Bone marrow (tissue), 2 donors: ENCODE results near the gene SPTBN1.

ENCODE experiments used
- DNase-seq, 2 donors: peaks; one replicate each; lab custom pipeline; 2025; lab: John Stamatoyannopoulos, UW

SPTBN1 gene

DNA sequence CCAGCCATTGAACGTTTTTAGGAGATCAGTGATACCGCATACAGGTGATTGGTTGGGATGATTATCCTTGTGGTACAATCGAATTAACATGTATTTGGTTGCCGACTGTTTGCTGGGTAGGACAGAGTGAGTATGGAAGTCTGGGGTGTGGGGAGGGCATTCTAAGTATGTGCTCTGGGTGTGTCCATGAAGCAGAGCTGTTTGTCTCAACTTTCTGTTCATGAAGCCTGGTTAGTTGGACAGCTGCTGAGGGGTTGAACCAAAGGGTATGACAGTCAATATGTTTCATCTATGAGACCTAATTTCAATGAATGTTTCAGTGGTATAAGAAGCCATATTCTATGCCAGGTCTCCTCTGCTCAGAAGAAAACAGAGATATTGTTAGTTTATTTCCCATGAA lies 21.9 kb upstream of the SPTBN1 start:
- no peak for DNase-seq

DNA sequence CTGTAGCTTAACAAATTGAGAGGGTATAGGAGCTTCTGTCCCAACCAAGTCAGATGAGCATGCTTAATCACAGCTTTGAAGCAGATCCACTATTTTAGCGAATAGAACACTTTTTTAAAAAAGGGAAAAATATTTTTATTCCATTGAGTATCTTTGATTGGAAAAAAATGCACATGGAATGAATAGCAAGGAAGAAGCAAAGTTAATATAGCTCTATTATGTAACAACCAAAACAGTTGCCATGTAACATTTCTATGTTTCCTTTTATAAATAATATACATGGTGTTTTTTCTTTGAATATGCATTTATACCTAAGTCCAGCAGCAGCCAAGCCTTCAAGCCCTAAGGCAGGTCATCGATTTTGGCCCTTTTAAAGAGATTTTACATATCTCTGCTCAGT lies 21.4 kb upstream of the SPTBN1 start:
- no peak for DNase-seq

DNA sequence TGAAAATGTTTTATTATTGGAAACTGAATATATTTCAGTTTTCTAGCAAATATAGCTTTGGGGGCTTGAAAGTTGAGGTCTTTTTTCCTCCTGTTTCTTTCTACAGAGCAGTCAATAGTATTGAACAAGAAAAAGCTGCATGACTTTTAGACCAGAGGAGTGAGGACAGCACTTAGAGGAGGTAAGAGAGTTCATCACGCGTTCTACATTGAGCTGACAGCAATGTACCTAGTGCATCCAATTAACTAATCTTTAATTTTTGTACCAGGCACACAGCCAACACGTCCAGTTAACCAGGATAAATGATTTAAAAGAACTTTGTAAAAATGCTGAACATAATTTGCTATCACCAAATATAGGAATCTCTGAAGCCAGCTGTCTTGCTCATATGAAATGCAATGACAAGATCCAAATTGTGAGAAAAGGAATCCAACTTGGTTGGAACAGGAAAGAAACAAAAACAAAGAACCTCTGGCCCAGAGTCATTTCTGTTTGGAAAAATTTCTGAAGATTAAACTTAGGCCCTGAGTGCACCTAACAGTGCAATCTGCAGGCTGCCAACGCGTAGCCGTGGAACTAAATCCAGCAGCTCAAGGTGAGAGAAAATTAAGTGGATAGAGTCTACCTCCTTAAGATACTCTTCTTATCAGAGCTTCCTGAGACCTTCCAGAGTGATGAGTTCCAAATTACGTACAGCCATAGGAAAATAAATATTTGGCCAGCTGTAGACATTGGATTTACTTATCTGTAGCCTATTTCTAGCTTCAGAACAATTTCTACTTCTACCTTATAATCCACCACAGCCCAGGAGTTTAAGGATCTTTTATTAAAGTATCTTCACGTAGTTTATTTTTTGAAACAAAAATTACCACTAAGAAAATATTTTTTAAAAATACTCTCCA lies 20.6 kb upstream of the SPTBN1 start:
- DNase-seq = no peak

DNA sequence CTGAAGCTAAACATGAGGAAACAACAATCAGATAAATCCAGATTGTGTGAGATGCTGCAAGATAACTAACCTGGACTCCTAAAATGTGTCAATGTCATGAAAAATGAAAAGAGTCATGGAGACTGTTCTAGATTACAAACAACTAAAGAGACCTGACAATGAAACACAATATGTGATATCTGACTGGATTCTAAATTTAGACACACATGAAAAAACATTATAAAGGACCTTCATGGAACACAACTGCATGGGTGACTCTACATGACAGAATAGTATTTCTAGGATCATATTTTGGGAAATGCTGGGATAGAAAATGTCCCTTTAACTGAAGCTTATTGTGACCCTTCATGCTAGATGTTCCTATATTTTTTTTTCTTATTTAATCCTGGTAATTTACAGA lies 18.5 kb upstream of the SPTBN1 start:
- no peak for DNase-seq

DNA sequence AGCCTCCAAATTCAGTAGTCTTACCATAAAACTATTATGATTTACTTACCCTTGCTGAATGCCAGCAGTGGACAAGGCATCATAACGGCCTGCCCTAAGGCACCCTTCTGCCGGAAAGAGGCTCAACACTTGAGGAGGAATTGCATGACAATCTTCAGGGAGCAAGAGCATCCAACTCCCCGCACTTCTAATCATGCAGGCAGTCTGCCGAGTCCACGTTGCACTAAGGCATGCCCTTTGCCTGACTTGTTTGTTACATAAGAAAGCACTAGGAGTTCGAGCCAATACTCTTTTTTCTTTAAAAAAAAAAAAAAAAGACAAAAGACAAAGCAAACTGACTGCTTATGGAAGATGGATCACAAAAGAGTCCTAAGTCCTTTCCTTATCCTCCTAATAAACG lies 17.9 kb upstream of the SPTBN1 start:
- no peak for DNase-seq

DNA sequence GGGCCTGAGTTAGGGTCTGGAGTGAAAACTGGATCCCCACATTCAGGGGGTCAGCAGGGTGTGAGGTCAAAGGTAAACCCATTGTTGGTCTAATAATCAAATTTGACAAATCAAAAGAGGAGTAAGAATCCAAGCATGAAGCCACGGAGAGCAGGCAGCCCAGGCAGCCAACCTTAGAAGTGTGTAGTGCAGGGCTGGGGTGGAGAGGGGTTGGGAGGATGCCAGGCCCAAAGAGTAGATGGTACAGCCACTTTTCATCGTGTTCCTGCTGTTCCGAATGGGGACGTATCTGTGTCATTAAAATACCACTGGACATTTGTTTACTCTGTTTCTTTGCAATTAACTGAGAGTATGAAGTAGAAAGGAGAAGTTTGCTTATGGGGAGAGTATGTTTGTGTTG lies 16.5 kb upstream of the SPTBN1 start:
- DNase-seq = no peak

DNA sequence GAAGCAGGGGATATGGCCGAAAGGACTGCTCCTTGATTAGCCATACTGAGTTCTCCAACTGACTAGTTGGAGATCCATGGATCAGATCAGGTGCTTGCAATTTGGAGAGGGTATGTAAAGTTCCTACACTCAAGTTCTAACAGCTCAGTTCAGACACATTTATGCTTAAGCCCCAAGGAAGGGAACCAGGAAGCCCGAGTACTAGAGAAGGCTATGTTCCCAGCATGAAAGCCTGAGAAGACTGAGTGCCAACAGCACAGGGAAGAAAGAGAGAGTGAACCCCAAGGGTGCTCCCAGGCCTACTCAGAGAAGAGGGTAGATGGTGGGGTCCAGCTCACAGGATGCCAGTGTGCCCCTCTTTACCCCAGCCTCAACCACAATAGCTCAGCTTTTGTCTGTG lies 16.1 kb upstream of the SPTBN1 start:
- no peak for DNase-seq

DNA sequence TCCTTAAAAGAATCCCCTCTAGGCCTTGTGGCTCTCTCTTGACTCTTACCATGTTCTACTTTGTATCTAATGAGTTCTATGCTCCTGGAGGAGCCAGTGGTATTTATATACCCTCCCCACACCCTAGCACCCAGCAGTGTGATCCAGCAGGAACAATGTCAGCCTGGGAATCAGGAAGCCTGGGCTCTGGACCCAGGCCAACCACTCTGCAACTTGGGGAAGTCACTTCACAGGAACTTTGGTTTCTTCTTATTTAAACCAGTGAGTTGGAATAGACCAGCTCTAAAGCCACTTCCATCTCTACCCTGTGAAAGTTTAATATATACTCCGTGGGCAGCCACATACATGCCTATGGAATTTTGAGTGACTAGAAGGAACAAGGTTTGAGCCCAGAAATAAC lies 11.6 kb upstream of the SPTBN1 start:
- no peak for DNase-seq

DNA sequence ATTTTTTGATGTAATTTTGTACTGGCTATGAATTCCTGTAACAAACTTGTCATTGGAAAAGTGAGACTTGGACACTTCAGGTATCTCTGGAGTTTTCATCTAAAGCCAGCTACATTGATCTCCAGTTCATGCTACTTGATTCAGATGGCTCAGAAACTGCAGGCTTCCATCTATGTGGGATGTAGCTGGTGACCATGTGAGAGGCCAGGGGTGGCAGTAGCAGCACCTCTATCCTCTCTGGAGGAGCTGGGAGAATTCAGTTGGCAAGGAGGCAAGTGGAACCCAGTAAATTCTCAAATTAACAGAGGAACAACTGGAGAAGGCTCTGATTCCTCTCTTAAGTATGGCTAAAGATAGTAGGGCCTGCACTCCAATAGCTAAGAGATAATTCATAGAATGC lies 10.0 kb upstream of the SPTBN1 start:
- DNase-seq = no peak

DNA sequence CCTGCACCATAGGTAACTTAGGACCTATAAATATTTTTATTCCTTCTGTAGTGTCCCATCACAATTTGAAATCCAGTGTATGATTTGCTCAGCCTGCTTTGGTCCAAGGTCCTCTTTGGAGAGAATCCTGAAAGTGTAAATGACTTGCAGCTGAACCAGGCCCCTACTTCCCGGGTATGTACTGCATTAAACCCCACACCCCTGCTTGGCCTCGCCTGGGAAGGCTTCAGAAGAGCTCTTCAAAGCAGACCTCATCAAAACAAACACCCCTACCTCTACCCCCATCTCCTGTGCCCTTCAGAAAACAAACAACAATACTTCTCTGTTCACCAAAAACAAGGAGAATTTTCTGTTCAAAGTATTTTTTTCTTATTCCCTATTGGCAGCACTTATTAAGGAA lies 9.5 kb upstream of the SPTBN1 start:
- DNase-seq = no peak

DNA sequence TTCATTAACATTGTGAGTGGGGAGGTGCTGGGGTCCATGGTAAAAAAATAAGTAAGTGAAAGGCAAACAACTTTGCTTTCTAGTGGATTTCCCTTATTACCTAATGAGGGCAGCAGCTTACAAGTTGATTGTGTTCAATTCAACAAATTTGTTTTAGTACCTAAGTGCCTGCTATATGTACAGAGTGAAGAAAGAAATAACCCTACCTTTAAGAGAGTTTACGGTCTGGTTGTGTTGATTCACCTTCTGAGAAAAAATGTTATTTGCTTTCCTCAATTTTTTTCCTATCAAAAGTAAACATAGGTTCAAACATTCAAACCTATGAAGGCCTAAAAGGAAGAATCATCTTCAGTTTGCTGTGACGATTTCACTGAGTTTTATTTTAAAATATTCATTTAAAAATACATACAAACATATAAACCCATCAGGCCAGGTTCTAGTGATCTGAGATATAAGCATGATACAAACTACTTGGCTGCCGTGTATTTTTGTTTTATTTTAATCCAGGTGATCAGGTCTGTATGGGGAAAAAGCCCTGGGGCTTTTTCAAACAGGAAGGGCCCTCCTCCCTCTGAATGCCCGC lies 1.5 kb upstream of the SPTBN1 start:
- no peak for DNase-seq

DNA sequence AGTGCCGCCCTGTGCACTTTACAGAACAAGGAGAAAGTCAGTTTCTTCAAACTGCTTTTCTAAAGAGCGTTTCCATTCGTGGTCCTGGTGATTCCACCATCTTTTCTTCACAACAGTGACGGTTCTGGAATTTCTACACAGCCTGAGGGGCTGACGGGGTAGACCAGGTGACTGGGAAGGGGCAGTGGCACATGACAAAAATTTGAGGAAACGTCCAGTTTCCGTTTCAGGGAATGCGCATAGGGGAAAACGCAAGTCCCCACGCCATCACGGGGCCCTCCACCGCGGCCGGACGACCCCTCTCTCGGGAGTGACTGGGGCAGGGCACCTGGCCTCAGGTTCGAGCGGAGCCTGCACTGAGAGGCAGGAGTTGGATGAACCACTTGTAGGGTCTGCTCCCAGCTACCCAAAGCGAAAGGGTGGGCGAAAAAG lies 980 bp upstream of the SPTBN1 start:
- DNase-seq = no peak

DNA sequence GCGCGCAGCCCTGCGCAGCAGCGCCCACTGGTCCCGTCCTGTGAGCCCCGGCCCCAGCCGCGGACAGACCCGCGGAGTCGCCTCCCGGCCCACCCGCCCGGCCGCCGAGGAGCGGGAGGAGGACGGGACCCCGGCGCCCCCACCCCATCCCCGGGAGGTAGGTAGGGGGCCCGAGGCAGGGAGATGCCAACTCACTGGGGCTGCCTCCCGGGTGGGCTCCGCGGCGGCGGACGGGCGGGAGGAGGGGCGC lies 160 bp downstream of the SPTBN1 start:
- DNase-seq = no peak

DNA sequence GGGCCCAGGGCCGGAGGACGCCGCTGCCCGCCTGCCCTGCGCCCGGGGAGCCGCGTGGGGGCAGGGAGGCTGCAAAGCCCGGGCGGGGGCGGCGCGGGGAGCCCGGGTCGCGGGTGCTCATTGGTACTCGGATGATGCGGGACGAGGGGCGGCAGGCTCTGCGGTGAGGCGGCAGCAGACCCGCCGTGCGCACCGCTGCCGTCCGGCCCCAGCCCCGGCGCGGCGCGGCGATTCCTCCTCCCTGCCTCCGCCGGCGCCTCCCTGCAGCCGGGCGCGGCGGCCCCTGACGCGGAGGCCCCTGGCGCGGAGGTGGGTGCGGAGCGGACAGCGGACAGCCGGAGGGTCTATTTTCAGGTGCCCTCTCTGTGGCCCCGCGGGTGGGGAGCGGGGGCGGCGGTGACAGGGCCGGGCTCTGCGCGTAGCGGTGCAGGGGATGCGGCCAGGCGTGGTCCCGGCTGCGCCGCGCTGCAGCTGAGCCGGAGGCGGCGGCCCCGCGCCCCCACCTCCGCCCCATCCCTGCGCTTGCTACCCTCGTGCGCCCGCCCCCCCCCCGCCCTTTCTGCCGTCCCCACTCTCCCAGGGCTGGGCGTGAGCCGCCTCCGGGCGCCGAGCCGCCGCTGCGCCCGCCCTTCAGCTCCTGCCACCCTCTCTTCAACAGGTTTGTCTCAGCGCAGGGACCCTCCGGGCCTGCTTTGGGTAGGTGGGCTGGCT lies 640 bp downstream of the SPTBN1 start:
- DNase-seq = no peak

DNA sequence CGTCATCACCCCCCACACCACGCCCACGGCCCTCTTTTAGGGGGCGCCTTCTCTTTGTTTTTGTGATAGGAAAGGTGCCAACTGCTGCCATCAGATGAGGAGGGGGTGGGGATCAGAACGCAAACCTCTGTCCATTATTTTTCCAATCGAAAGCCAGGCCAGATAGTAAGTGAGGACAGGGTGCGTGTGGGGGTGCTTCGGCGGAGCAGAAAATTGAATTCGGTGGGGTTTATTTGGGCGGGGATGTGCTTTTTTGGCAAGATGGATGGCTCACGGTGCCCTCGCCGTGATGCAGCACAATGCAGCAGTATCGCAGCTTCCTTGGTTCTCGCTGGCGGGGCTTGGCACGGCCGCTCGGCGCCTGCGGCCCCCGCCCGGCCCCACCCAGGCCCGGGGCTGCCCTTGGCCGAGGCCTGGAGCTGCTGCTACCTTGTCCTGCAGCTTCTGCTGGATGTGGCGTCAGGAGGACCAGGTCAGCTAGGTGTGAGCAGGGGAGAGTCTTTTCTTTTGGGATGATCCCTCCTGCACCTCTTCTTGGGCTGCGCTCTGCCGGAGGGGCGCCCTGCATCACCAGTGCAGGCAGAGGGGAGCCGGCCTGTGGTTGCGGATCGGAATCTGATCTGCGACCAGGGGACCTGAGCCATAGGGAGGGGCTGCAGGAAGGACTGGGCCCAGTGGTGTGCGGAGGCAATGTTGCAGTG lies 1.3 kb downstream of the SPTBN1 start:
- no peak for DNase-seq

DNA sequence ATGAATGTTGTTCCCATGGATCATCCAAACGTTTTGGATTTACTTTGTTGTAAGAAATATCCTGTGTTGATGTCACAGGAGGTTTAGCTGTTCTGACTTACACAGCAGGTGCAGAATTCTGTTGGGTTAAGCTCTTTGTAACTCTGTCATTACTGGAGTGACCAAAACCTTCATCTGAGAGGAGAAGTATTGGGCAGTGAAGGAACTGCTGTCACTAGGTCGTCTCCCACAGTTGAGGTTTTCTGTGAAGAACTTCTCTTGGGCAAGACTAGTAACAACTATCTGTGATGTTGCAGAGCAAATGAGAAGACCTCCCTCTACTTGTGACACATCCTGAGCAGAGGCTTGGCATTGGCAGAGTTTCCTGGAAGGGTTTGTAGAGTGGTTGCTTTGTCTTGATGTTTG lies 2.9 kb downstream of the SPTBN1 start:
- DNase-seq = no peak

DNA sequence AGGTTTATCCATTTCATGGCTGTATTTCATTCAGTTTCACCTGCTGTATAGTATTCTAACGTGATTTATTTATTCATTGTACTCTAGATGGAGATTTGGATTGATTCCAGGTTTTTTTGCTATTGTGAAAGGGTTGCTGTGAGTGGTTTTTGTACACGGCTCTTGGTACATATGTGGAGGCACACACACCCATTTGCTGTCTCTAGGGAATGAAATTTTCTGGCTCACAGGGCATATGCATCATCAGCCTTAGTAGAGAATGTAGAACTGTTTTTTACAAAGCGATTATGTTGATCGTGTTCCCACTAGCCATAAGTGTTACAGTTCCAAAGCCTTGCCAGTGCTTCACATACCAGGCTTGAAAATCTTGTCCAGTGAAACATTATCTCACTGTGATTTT lies 5.1 kb downstream of the SPTBN1 start:
- DNase-seq = no peak

DNA sequence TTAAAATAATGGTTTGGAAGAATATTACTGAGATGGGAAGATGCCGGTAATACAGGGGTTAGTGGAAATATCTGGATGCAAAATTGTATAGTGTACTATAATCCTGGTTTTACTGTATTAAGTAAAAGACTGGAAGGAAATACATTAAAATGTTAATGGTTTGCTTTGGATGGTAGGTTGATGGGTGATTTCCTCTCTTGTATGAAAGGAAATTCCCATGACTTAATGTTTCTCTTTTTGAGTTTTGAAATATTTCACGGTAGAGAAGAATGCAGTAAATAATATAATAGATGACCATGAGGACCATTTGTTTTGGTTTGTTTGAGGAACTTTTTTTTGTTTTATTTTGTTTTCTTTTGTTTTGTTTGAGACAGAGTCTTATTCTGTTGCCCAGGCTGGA lies 8.2 kb downstream of the SPTBN1 start:
- DNase-seq = no peak

DNA sequence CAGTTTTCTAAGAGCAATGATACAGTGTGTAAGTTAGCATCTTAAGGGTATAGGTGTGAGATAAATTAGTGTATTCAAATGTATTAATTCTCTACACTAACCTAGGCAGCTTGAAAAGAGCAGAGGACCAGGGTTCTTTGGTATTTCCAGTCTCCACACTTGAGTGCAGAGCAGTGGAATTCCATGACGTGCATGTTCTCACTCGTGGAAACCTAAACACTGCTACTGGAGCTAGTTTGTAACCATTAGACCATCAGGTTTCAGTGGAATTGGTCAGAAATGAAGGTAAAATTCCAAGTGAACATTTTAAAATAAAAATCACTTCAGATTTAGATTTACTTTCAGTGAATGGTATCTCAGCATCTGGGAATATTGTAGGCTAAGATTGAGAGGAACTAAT lies 9.0 kb downstream of the SPTBN1 start:
- no peak for DNase-seq

DNA sequence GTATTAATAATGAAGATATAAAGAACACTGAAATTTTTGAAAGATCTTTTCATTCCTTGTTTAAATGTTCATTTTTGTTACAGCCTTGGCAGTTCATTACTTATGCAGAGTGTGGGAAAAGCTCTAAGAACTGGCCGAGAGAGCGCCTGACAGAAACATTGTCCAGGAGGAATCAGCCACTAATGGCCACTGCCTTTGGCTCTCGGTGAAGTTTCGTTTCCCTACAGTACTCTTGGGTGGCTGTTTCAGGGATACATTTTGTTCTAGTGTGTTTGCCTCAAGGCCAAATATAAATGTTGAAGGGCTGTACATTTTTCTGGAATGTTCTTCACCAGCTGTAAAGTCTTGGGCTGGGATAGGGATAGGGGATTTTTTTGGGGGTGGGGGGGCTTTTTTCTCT lies 10.7 kb downstream of the SPTBN1 start:
- DNase-seq = no peak

DNA sequence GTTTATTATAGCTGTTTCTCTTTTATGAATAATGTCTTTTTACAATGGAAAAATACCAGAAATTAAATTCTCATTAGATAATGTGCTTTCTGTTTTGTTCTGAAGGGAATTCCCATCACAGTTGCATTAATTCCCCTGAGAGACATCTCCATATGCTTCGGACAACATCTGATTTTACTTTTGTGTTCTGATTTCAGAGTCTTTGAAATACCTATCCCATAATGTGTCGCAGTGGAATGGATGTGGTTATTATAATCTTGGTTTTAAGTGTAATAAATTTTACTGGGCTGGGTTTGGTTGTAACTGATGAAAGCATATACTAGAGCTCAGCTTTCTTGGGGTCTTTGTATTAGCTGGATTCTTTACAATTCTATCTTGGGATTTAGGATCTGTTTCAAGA lies 12.5 kb downstream of the SPTBN1 start:
- DNase-seq = no peak

DNA sequence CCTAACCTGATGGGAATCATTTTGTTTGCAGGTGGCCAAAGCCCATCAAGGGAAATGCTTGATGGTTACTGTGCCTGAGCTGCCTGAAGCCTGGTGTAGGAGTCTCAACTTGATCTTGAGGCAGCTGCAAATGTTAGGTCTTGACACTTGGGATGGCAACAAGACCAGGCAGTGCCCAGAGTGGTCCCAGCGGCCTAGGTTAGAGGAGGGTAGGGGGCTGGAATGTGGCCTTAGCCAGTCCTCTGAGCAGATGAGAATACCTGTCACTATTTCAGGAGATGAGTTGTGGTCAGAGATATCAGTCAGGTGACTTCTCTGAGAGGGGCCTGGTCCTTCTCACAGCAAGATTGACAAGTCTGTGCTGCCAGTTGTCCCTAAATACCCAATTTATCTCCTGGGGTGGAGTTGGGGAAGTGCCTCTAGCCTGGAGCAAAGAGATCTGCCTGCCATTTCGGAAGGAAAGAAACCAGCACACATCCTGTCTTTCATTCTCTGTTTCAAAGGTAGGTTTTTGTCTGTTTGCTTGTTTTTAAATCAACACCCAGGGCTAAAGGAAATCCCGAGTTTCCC lies 13.4 kb downstream of the SPTBN1 start:
- no peak for DNase-seq
